ENCODE results near the gene KLB. TPM values are rescaled to one million over a fixed set of nuclear protein-coding genes. Genes with fewer than 3 reads are reported as not detected.
"Not testable (repeated sequence)": the region's sequence is repeated elsewhere in the genome, so short reads cannot be mapped to it uniquely, and the experiment has no call there.

The KLB gene
- total and polyA plus RNA-seq, 2 donors (not counting 1 experiment from before 2014, with no cell fraction given), result 0.09 TPM; not detected in 1

DNA sequence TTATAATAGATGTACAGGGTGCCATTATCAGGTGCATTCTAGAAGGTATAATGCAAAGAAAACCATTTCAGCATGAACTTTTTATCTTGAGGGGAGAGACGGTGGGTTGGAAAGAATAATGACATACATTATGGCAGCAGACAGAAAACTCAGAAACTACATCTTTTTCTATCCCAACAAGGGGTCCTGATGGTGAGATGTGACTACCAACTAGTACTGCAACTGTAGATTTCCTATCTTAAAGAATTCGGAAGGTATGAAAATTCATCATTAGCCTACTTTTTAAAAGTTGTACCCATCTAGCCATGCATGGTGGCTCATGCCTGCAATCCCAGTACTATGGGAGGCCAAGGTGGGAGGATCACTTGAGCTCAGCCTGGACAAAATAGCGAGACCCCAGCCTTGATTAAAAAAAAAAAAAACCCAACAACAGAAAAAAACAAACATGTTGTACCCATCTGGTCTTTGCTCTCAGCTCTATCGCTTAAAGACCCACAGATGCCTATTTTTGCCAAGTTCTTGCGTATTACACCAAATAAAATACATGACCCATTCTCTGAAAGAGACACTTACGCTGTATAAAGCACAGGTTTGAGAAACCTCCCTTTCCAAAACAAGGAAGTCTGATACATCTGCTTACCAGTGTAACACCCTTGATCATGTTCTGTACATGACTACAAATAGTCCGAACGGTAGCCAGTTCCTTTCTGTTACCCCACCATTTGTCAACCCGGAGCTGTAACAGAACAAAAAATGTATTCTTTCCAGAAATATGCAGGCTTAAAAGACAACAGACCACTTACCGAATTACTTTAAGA is 50.4 kb downstream of the KLB start:
- peak overlapping the region; percentile 91 for H3K9ac ChIP-seq (ENCODE audit: low read length)
- TF ChIP-seq, protein P1, sequence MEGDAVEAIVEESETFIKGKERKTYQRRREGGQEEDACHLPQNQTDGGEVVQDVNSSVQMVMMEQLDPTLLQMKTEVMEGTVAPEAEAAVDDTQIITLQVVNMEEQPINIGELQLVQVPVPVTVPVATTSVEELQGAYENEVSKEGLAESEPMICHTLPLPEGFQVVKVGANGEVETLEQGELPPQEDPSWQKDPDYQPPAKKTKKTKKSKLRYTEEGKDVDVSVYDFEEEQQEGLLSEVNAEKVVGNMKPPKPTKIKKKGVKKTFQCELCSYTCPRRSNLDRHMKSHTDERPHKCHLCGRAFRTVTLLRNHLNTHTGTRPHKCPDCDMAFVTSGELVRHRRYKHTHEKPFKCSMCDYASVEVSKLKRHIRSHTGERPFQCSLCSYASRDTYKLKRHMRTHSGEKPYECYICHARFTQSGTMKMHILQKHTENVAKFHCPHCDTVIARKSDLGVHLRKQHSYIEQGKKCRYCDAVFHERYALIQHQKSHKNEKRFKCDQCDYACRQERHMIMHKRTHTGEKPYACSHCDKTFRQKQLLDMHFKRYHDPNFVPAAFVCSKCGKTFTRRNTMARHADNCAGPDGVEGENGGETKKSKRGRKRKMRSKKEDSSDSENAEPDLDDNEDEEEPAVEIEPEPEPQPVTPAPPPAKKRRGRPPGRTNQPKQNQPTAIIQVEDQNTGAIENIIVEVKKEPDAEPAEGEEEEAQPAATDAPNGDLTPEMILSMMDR (IDR thresholded peaks at IDR 0.05), result no peak
- TF ChIP-seq EZH2 (IDR thresholded peaks at IDR 0.05; ENCODE audit: borderline replicate concordance, insufficient read depth, low read depth, low read length, poor library complexity, severe bottlenecking), result no peak
- ATAC-seq (ENCODE audit: low read depth) (no peak), DNase-seq (no peak)
- Mint-ChIP-seq H3K27me3 (no peaks in the 10 kb centered on the region), H3K27ac (peak overlapping the region; percentile 99), H3K4me3 (peak overlapping the region; percentile 97), H3K4me1 (peaks cover 38% of the 10 kb centered on the region), H3K9me3 (ENCODE audit: insufficient read depth) (no peaks in the 10 kb centered on the region)
- ChIA-PET CTCF (interaction anchor here (1.7 to 3.0 kb wide), 4 partner anchors 9 to 12 kb away, joined by 4 to 18 read pairs (median 6); no protein-coding TSS in a partner anchor), POLR2A (interaction anchor here (0.7 to 3.0 kb wide), 4 partner anchors 9 to 521 kb away, joined by 3 to 23 read pairs (median 8); partner anchors contain the start of genes PDS5A and RFC1)
- peak overlapping the region; percentile 83 for H3K4me2 ChIP-seq (replicated peaks; ENCODE audit: low read depth, low read length, poor library complexity, severe bottlenecking)
- H2AFZ ChIP-seq (ENCODE audit: insufficient read depth, low read depth, low read length, poor library complexity, severe bottlenecking), result no peak overlapping the region
- WGBS (ENCODE audit: insufficient coverage), result 64% methylated on average over 6 of the region's 10 CpGs
- H3K79me2 ChIP-seq (ENCODE audit: control insufficient read depth, insufficient read depth, low read length), result peaks cover 31% of the 10 kb centered on the region
- intact Hi-C loops (cut with micrococcal nuclease), result loop anchor here (5.0 to 10.0 kb wide), 4 partner anchors 415 to 1140 kb away; partner anchors contain the start of gene N4BP2
- H4K20me1 ChIP-seq (ENCODE audit: control insufficient read depth, insufficient read depth, low read length, poor library complexity, severe bottlenecking), result peaks cover 18% of the 10 kb centered on the region
- peak overlapping the region; percentile 98 to 99 for H3K27ac ChIP-seq (ENCODE audit: low read length in 2 of 2)
- H3K36me3 ChIP-seq (replicated peaks in 1 of 2; ENCODE audit: control extremely low read depth in 1 of 2, control insufficient read depth in 1 of 2, extremely low read depth in 1 of 2, insufficient read depth in 2 of 2, low read length in 1 of 2), result peaks cover 23 to 54% of the 10 kb centered on the region in 2 experiments
- H3K27me3 ChIP-seq (replicated peaks in 1 of 4; ENCODE audit: control extremely low read depth in 1 of 4, control insufficient read depth in 3 of 4, insufficient read depth in 4 of 4, low read length in 3 of 4), result no peaks in the 10 kb centered on the region
- no peaks in the 10 kb centered on the region for H3K9me3 ChIP-seq (ENCODE audit: control extremely low read depth in 1 of 3, control insufficient read depth in 2 of 3, insufficient read depth in 1 of 3, low read length in 2 of 3)
- H3K4me1 ChIP-seq (ENCODE audit: control insufficient read depth in 2 of 2, insufficient read depth in 2 of 2, low read length in 2 of 2), result peaks cover 19 to 27% of the 10 kb centered on the region in 2 donors
- peak overlapping the region in 3 of 5 experiments; percentile 97 to 100 (median 100) for H3K4me3 ChIP-seq (ENCODE audit: control extremely low read depth in 1 of 5, extremely low read depth in 1 of 5, insufficient read depth in 1 of 5, low read depth in 2 of 5, low read length in 4 of 5)

DNA sequence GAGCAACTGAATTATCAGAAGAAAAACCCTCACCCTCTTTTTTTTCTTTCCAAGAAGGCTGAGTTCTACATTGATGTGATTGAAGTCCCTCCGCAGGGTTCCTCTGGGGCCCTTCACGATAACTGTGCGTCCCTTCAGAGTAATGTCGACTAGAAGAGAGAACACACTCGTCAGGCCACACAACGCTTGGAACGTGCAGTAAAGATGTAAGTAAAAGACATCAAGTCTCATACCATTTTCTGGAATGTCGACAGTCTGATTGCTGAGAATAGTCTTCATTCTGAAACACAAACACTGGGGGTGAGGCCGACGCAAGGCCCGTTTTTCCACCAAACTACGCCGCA is 51.4 kb downstream of the KLB start:
- peaks cover 23 to 47% of the 10 kb centered on the region in 2 experiments for H3K36me3 ChIP-seq (replicated peaks in 1 of 2; ENCODE audit: control extremely low read depth in 1 of 2, control insufficient read depth in 1 of 2, extremely low read depth in 1 of 2, insufficient read depth in 2 of 2, low read length in 1 of 2)
- H3K4me3 Mint-ChIP-seq, result peak overlapping the region; percentile 97
- H3K27ac ChIP-seq (ENCODE audit: low read length in 2 of 2), result peak overlapping the region; percentile 98 to 99
- WGBS (ENCODE audit: insufficient coverage), result 0% methylated on average over 6 of the region's 13 CpGs
- not testable (repeated sequence) for H3K9me3 Mint-ChIP-seq (ENCODE audit: insufficient read depth); H3K27me3 Mint-ChIP-seq; H3K27me3 ChIP-seq (replicated peaks in 1 of 4; ENCODE audit: control extremely low read depth in 1 of 4, control insufficient read depth in 3 of 4, insufficient read depth in 4 of 4, low read length in 3 of 4); DNase-seq; H3K9me3 ChIP-seq (ENCODE audit: control extremely low read depth in 1 of 3, control insufficient read depth in 2 of 3, insufficient read depth in 1 of 3, low read length in 2 of 3)
- intact Hi-C loops (cut with micrococcal nuclease), result loop anchor here (1.0 to 10.0 kb wide), 7 partner anchors 11 to 1141 kb away; partner anchors contain the start of genes N4BP2, RFC1 and SMIM14
- CTCF ChIA-PET, result interaction anchor here (0.6 to 3.0 kb wide), 7 partner anchors 11 to 555 kb away, joined by 3 to 18 read pairs (median 6); no protein-coding TSS in a partner anchor
- ATAC-seq (ENCODE audit: low read depth), result peak; percentile 0
- H3K4me2 ChIP-seq (replicated peaks; ENCODE audit: low read depth, low read length, poor library complexity, severe bottlenecking), result peak overlapping the region; percentile 83
- peaks cover 19 to 27% of the 10 kb centered on the region in 2 donors for H3K4me1 ChIP-seq (ENCODE audit: control insufficient read depth in 2 of 2, insufficient read depth in 2 of 2, low read length in 2 of 2)
- H3K9ac ChIP-seq (ENCODE audit: low read length), result peak overlapping the region; percentile 91
- peaks cover 37% of the 10 kb centered on the region for H3K79me2 ChIP-seq (ENCODE audit: control insufficient read depth, insufficient read depth, low read length)
- POLR2A ChIA-PET, result interaction anchor here (0.7 to 3.0 kb wide), 4 partner anchors 10 to 520 kb away, joined by 3 to 23 read pairs (median 8); partner anchors contain the start of genes PDS5A and RFC1
- peak overlapping the region; percentile 92 for H2AFZ ChIP-seq (ENCODE audit: insufficient read depth, low read depth, low read length, poor library complexity, severe bottlenecking)
- peaks cover 38% of the 10 kb centered on the region for H3K4me1 Mint-ChIP-seq
- H4K20me1 ChIP-seq (ENCODE audit: control insufficient read depth, insufficient read depth, low read length, poor library complexity, severe bottlenecking), result peaks cover 11% of the 10 kb centered on the region
- H3K4me3 ChIP-seq (ENCODE audit: control extremely low read depth in 1 of 5, extremely low read depth in 1 of 5, insufficient read depth in 1 of 5, low read depth in 2 of 5, low read length in 4 of 5), result peak overlapping the region; percentile 77 to 100 (median 98)
- H3K27ac Mint-ChIP-seq, result peak overlapping the region; percentile 99

All from B cell (primary cell).